ENCODE measurements around the gene SESTD1. TPM values are rescaled to one million over a fixed set of nuclear protein-coding genes. Genes with fewer than 3 reads are reported as not detected.

Gene SESTD1
- total RNA-seq, 1 donor from 2014 or later, result 92.4 TPM

DNA sequence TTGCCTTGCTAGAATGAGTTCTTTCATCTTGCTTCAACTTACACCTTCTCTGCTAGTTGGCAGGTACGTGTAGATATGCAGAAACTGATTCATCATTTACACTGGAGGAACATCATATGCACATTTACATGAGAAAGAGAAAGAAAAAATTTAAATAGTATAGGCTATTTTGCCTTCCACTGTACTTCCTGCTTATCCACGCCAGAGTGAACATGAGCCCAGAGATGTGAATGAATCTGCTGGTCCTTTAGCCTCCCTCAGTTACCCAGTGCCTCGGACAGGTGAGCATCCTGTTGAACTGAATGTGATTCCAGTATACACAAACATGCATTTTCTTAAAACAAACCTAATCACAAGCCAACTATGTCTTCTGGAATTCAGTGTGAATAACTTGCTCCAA is 83.6 kb downstream of the SESTD1 start:
- Mint-ChIP-seq H3K4me1 (ENCODE audit: unreplicated experiment) (peaks cover 5% of the 10 kb centered on the region), H3K4me3 (ENCODE audit: unreplicated experiment) (no peak overlapping the region), H3K36me3 (ENCODE audit: low read depth, unreplicated experiment) (peaks cover 3% of the 10 kb centered on the region), H3K27ac (ENCODE audit: unreplicated experiment) (no peak overlapping the region), H3K27me3 (ENCODE audit: unreplicated experiment) (peaks cover 5% of the 10 kb centered on the region), H3K9me3 (ENCODE audit: unreplicated experiment) (no peaks in the 10 kb centered on the region)
- TF ChIP-seq, protein P1, sequence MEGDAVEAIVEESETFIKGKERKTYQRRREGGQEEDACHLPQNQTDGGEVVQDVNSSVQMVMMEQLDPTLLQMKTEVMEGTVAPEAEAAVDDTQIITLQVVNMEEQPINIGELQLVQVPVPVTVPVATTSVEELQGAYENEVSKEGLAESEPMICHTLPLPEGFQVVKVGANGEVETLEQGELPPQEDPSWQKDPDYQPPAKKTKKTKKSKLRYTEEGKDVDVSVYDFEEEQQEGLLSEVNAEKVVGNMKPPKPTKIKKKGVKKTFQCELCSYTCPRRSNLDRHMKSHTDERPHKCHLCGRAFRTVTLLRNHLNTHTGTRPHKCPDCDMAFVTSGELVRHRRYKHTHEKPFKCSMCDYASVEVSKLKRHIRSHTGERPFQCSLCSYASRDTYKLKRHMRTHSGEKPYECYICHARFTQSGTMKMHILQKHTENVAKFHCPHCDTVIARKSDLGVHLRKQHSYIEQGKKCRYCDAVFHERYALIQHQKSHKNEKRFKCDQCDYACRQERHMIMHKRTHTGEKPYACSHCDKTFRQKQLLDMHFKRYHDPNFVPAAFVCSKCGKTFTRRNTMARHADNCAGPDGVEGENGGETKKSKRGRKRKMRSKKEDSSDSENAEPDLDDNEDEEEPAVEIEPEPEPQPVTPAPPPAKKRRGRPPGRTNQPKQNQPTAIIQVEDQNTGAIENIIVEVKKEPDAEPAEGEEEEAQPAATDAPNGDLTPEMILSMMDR (IDR thresholded peaks at IDR 0.05; ENCODE audit: unreplicated experiment), result no peak
- DNase-seq (ENCODE audit: low spot score), result no peak

DNA sequence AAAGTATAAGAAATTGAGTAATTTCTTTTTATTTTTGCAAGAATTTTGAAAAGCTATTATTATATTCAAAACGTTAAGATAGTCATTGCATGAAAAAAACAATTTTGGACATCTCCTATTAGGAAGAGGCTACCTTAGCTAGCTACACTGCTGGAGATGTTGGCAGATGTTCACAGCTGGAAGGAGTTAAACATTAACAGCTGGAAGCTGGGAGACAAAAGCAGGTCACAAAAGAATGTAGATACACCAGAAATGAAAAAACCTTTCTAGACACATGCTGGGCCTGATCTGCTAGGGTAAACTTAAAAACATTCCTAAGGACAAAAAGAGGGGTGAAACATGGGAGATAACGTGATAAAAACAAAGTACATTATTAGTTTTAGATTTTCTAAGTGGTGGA is 84.4 kb downstream of the SESTD1 start:
- peaks cover 5% of the 10 kb centered on the region for H3K27me3 Mint-ChIP-seq (ENCODE audit: unreplicated experiment)
- TF ChIP-seq, protein P1 (IDR thresholded peaks at IDR 0.05; ENCODE audit: unreplicated experiment), result no peak
- peaks cover 3% of the 10 kb centered on the region for H3K36me3 Mint-ChIP-seq (ENCODE audit: low read depth, unreplicated experiment)
- no peak overlapping the region for H3K4me3 Mint-ChIP-seq (ENCODE audit: unreplicated experiment)
- no peak for DNase-seq (ENCODE audit: low spot score)
- H3K4me1 Mint-ChIP-seq (ENCODE audit: unreplicated experiment), result peaks cover 5% of the 10 kb centered on the region
- H3K27ac Mint-ChIP-seq (ENCODE audit: unreplicated experiment), result no peak overlapping the region
- H3K9me3 Mint-ChIP-seq (ENCODE audit: unreplicated experiment), result no peaks in the 10 kb centered on the region

DNA sequence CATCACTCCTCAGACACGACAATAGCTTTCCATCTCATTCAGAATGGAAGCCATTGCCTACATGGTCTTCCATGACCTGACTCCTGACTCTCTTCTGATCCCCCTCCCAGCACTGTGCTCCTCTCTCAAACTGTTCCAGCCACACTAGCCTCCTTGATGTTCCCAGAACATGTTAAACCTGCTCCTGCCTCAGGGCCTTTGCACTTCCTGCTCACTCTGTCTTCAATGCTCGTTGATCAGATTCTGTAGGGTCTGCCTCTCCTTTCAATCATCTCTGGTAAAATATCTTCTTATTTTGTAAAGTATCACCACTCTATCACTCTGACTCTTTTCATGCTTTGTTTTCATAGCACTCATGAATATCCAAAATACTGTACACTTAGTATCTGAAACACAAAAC is 84.9 kb downstream of the SESTD1 start:
- no peak for DNase-seq (ENCODE audit: low spot score)
- peaks cover 5% of the 10 kb centered on the region for H3K27me3 Mint-ChIP-seq (ENCODE audit: unreplicated experiment)
- no peak overlapping the region for H3K4me3 Mint-ChIP-seq (ENCODE audit: unreplicated experiment)
- peaks cover 3% of the 10 kb centered on the region for H3K36me3 Mint-ChIP-seq (ENCODE audit: low read depth, unreplicated experiment)
- H3K27ac Mint-ChIP-seq (ENCODE audit: unreplicated experiment), result no peak overlapping the region
- TF ChIP-seq, protein P1 (IDR thresholded peaks at IDR 0.05; ENCODE audit: unreplicated experiment), result no peak
- no peaks in the 10 kb centered on the region for H3K9me3 Mint-ChIP-seq (ENCODE audit: unreplicated experiment)
- peaks cover 5% of the 10 kb centered on the region for H3K4me1 Mint-ChIP-seq (ENCODE audit: unreplicated experiment)

DNA sequence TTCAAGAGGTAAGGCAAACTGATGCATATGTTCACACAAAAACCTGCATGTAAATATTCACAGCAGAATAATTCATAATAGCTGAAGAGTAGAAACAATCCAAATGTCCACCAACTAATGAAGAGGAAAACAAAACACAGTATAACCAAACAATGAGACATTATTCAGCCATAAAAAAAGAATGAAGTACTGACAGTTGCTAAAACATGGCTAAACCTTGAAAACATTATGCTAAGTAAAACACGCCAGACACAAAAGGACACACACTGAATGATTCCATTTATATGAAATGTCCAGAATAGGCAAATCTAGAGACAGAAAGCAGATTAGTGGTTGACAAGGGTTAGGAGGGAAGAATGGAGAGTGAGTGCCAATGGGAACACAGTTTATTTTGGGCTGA is 86.9 kb downstream of the SESTD1 start:
- Mint-ChIP-seq H3K4me1 (ENCODE audit: unreplicated experiment) (peaks cover 5% of the 10 kb centered on the region), H3K36me3 (ENCODE audit: low read depth, unreplicated experiment) (peaks cover 3% of the 10 kb centered on the region), H3K9me3 (ENCODE audit: unreplicated experiment) (no peaks in the 10 kb centered on the region), H3K4me3 (ENCODE audit: unreplicated experiment) (no peak overlapping the region), H3K27ac (ENCODE audit: unreplicated experiment) (no peak overlapping the region), H3K27me3 (ENCODE audit: unreplicated experiment) (peaks cover 6% of the 10 kb centered on the region)
- TF ChIP-seq, protein P1 (IDR thresholded peaks at IDR 0.05; ENCODE audit: unreplicated experiment), result no peak
- no peak for DNase-seq (ENCODE audit: low spot score)

DNA sequence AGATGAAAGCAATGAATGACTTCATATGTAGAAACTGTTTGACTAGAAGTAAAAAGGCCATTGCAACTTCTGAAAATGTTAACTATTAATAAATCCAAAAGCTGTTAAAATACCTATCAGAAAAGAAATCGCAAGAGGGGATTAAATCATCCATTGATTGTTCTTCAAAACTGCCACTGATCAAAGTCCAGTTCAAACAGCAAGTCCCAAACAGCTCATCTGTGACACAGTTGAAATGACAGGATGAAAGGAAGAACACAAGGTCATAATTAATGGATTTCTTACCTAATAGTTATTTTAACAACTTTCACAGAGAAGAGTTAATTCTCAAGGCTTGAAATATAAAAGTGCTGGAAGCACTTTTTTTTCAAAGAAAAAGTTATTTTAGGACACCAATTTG is 90.4 kb downstream of the SESTD1 start:
- DNase-seq (ENCODE audit: low spot score), result no peak
- no peak overlapping the region for H3K4me3 Mint-ChIP-seq (ENCODE audit: unreplicated experiment)
- no peaks in the 10 kb centered on the region for H3K36me3 Mint-ChIP-seq (ENCODE audit: low read depth, unreplicated experiment)
- H3K9me3 Mint-ChIP-seq (ENCODE audit: unreplicated experiment), result no peaks in the 10 kb centered on the region
- peaks cover 1% of the 10 kb centered on the region for H3K27me3 Mint-ChIP-seq (ENCODE audit: unreplicated experiment)
- TF ChIP-seq, protein P1 (IDR thresholded peaks at IDR 0.05; ENCODE audit: unreplicated experiment), result no peak
- no peak overlapping the region for H3K27ac Mint-ChIP-seq (ENCODE audit: unreplicated experiment)
- H3K4me1 Mint-ChIP-seq (ENCODE audit: unreplicated experiment), result peaks cover under 1% of the 10 kb centered on the region
